HG03521 (cell line): ENCODE data around the gene DNAJC15.
"Not testable (repeated sequence)": the region's sequence is repeated elsewhere in the genome, so short reads cannot be mapped to it uniquely, and the experiment has no call there.

ENCODE experiments used
- ATAC-seq: cut with Tn5 transposase; IDR thresholded peaks from one replicate; pipeline ENCODE4 v1.9.1; 2021; ENCODE audit warnings: mild to moderate bottlenecking, moderate library complexity; ENCODE audit not compliant: unreplicated experiment

DNAJC15 gene

GRCh38 chr13:43042410-43042921 is 19.1 kb downstream of the DNAJC15 start:
- no peak for ATAC-seq

GRCh38 chr13:43044720-43045301 is 21.4 kb downstream of the DNAJC15 start:
- ATAC-seq: no peak

GRCh38 chr13:43045302-43045773 is 22.0 kb downstream of the DNAJC15 start:
- not testable (repeated sequence) for ATAC-seq

GRCh38 chr13:43046259-43046658 is 22.9 kb downstream of the DNAJC15 start:
- ATAC-seq: no peak

- no peak for ATAC-seq
These were observed 31.7 kb downstream of the DNAJC15 start for GRCh38 chr13:43054803-43055802.

DNA sequence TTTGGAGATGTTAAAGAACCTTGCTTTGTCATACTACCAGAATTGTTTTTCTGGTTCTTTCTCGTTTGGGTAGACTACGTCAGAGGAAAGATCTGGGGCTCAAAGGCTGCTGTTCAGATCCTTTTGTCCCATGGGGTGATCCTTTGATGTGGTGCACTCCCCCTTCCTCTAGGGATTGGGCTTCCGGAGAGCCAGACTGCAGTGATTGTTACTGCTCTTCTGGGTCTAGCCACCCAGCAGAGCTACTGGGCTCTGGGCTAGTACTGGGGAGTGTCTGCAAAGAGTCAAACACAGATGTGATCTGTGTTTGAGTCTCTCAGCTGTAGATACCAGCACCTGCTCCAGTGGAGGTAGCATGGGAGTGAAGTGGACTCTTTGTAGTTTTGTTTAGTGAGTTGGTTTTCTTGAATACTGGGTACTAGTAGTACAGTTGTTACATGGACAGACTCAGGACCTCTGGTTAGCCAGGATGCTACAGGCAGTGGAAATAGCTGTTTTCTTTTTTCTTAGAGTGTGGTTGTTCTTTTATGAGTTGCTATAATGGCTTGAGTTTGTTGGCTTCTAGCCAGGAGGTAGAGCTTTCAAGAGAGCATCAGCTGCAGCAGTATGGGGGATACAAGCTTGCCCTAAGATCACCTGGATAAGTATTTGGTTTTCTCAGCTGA is 34.4 kb downstream of the DNAJC15 start:
- ATAC-seq: no peak

DNA sequence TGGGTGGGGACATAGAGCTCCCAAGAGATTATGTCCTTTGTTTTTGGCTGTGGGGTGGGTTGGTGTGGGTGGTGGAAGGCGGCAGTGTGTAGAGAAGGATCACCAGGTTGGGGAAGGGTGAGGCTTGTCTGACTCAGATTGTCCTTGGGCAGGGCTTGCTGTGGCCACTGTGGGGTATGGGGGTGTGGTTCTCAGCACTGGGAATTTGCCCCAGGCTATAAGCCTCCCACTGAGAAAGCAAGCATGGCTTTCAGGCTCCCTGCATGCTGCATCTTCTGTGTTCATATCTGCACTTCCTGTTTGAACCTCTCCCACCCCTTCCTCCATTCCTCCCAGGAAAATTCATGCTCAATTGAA is 34.9 kb downstream of the DNAJC15 start:
- ATAC-seq: no peak

DNA sequence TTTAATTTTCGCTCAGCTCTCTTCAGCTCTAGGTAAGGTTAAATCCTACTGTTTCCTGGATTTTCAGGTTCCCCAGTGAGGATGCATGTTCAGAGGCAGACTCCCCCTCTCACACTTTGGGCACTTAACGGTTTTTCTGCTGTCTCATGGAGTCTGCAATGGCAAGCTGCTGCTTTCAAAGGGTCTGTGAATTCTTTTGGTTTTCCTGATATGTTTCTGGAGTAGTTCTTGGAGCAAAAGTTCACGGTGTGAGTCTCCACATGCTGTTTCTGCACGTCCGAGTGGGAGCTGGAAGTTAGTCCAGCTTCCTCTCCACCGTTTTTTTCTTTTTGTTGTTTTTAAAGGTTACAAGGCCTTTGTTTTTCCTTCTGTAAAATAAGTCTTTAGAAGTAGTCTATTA is 35.4 kb downstream of the DNAJC15 start:
- ATAC-seq: no peak

DNA sequence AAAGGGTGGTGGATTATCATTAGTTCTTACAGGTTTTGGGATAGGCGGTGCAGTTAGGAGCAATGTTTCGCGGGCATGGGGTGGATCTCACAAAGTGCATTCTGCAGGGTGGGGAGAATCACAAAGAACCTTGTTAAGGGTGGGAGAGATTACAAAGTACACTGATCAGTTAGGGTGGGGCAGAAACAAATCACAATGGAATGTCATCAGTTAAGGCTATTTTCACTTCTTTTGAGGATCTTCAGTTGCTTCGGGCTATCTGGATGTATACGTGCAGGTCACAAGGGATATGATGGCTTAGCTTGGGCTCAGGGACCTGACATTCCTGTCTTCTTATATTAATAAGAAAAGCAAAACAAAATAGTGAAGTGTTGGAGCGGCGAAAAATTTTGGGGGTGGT is 36.4 kb downstream of the DNAJC15 start:
- ATAC-seq: not testable (repeated sequence)

DNA sequence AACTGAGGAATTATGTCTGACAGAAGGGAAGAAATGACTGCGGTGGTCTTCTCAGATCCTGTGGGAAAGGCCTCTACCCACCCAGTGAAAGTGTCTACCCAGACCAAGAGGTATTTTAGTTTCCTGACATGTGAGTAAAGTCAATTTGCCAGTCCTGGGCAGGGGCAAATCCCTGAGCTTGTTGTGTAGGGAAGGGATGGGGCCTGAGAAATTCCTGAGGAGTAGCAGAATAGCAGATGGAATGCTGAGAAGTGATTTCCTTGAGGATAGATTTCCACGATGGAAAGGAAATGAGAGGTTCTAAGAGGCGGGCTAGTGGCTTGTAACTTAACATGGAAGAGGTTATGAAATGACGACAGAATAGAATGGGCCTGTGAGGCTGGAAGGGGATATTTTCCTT is 37.4 kb downstream of the DNAJC15 start:
- not testable (repeated sequence) for ATAC-seq

GRCh38 chr13:43061496-43062280 is 38.3 kb downstream of the DNAJC15 start:
- ATAC-seq: no peak

- no peak for ATAC-seq
These were observed 48.4 kb downstream of the DNAJC15 start for GRCh38 chr13:43071824-43072223.

- ATAC-seq: no peak
These were observed 49.0 kb downstream of the DNAJC15 start for GRCh38 chr13:43072394-43072793.

DNA sequence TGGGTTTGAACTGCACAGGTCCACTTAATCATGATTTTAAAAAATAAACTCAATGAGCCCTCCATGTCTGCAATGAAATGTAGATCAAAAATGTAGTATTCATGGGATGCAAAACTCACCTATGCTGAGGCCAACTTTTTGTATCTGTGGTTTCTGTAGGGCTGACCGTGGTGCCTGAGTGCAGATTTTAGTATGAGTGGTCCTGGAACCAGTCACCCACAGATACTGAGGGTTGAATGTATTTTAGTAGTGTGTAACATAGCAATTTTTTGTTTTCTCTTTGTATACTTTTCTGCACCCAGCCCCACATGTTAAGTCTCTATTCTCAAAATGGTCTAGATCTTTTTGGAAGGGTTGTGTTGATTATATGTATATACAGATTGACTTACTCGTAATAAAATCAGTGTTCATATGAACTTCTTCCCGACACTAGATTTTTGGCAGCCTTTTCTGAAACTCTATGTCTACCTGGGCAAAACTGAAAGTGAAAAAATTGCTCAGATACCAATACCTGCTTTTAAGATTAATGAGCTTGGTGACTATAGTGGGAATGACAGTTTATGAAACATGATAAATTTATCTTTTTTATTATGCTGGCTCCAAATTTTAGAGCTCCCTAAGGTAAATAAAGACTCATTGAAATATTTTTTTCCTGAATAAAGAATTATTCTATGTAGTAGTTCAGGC is 51.6 kb downstream of the DNAJC15 start:
- ATAC-seq: peak; percentile 73

DNA sequence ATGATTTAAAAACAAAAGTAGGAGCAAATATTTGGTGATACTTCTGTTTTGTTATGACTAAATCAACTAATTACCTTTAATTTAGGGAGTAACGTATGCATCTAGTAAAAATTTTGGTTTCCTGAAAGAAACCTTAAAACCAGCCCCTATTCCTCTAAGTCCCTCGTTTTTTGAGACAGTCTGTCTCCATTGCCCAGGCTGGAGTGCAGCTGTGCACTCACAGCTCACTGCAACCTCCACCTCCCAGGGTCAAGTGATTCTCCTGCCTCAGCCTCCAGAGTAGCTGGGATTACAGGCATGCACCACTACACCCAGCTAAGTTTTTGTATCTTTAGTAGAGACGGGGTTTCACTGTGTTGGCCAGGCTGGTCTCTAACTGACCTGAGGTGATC is 52.1 kb downstream of the DNAJC15 start:
- not testable (repeated sequence) for ATAC-seq

- no peak for ATAC-seq
These were observed 53.7 kb downstream of the DNAJC15 start for GRCh38 chr13:43077046-43077445.

- no peak for ATAC-seq
These were observed 54.1 kb downstream of the DNAJC15 start for GRCh38 chr13:43077461-43077860.

DNA sequence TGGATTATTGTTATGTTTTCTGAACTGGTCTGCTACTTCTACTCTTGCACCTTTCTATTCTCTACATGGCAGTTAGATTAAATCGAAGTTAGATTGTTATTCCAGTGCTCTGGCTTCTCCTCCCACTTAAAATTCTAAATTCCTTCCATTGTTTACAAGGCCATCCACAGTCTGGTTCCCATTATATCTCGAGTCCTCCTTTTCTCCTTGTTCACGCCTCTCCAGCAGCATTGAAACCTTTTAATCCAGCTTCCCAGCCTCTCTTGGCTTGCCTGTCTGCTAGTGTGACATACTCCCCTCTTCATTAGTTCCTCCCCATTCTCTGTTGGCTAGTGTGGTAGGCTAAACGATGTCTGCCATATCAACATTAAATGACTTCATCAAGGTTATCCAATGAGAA is 54.5 kb downstream of the DNAJC15 start:
- ATAC-seq: no peak

GRCh38 chr13:43078399-43078798 is 55.0 kb downstream of the DNAJC15 start:
- ATAC-seq: no peak

- no peak for ATAC-seq
These were observed 56.1 kb downstream of the DNAJC15 start for GRCh38 chr13:43079392-43079931.
